ENCODE measurements around the gene CHMP5. TPM values are rescaled to one million over a fixed set of nuclear protein-coding genes. Genes with fewer than 3 reads are reported as not detected.

The CHMP5 gene
- total RNA-seq, 1 experiment from 2014 or later: 61.8 TPM

DNA sequence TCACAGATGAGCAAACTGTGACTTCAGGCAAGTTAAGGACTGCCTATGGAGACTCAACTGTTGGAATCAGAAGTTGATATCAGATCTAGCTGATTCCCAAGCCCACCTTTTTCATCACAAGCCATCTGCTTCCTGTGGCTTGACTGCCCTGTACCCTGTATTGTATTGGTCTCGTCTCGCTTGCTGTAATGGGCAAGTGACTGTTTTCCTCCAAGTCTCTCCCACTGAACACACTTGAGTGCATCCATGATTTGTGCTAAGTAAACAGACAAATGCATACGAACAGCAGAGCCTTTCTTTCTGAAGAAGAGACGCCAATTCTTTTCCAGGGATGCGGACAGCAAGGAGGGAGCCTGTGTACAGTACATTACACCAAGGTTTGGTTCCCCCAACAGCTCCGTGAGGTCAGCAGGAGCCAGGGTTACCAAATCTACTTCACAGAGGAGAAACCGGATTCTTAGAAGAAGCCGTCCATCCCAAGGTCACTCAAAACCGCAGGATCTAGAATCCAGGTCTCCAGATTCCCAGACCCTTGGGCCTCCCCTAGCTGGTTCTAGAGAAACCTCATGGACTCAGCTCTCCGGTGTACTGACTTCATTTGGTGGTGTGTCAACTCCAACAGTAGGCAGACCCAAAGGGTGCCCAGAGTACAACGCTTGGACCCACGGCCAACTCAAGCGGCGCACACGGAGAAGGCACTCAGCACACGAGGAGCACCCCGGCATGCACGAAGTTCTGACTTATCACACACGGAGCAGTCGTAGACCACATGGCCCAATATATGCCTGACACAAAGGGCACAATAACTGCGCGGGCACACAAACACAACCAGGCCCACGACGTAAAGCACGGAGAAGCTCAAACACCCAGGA lies 1.5 kb upstream of the CHMP5 start:
- ATAC-seq: no peak
- DNase-seq (ENCODE audit: low read depth, low spot score): no peak

DNA sequence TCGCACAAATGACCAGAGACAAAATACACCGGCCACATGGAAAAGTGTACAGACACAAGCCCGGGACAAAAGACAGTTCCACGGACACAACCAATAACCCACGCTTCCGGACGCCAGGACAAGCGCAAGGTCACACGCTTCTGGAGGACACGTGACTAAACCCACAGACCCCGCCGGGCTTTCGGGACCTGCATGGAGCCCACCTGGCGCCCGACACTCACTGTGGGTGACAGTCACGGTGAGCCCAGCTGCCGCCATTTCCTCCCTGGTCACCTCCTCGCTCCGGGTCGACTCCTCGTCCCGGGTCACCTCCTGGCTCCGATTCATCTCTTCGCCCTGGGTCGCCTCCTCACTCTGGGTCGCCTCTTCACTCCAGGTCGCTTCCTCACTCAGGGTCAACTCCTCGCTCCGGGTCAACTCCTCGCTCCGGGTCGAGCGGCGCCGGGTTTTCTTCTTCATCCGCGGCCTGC lies 811 bp upstream of the CHMP5 start:
- DNase-seq (ENCODE audit: low read depth, low spot score): no peak
- ChIA-PET CTCF (interaction anchor here (1.3 kb wide), 1 partner anchor 22 kb away, joined by 4 read pairs; no protein-coding TSS in a partner anchor), RAD21 (ENCODE audit: low non-redundant PET in 1 of 2, low total read pairs in 2 of 2, uncharacterized antibody in 2 of 2, unreplicated experiment in 2 of 2) (no interaction called here), POLR2A (interaction anchor here (0.9 to 1.0 kb wide), 2 partner anchors 30 to 239 kb away, joined by 3 read pairs; partner anchors contain the start of gene DNAJA1)
- H3K27ac ChIP-seq (ENCODE audit: low read depth, low read length): peak overlapping the region; percentile 87
- H3K4me2 ChIP-seq (ENCODE audit: low read length): peak overlapping the region; percentile 80
- H4K20me1 ChIP-seq (ENCODE audit: insufficient read depth): no peaks in the 10 kb centered on the region
- peak; percentile 23 for ATAC-seq
- H2AFZ ChIP-seq (ENCODE audit: low read depth, low read length, poor library complexity, severe bottlenecking): no peak overlapping the region
- peak overlapping the region; percentile 98 to 99 for H3K4me3 ChIP-seq (replicated peaks in 1 of 2; ENCODE audit: low read depth in 1 of 2, low read length in 2 of 2)
- H3K4me1 ChIP-seq (ENCODE audit: control insufficient read depth in 1 of 2, insufficient read depth in 2 of 2, low read length in 2 of 2): peaks cover 3 to 16% of the 10 kb centered on the region in 2 experiments; a peak in 3 of 4 replicates
- BruUV-seq (replicated peaks): no TSS peak
- H3K9ac ChIP-seq (ENCODE audit: low read length): peak overlapping the region; percentile 93
- peaks cover 39 to 42% of the 10 kb centered on the region in 2 experiments for H3K36me3 ChIP-seq (ENCODE audit: control insufficient read depth in 1 of 2, insufficient read depth in 2 of 2, low read length in 2 of 2)
- H3K27me3 ChIP-seq (ENCODE audit: insufficient read depth, low read length): no peaks in the 10 kb centered on the region
- no peak for TF ChIP-seq ELF1 (IDR thresholded peaks at IDR 0.05; ENCODE audit: borderline replicate concordance, low read depth)
- no peak for TF ChIP-seq SIN3A (IDR thresholded peaks at IDR 0.05; ENCODE audit: low read depth)
- TF ChIP-seq CEBPB (IDR thresholded peaks at IDR 0.05; ENCODE audit: low read depth): no peak
- TF ChIP-seq TCF7L2 (IDR thresholded peaks at IDR 0.05; ENCODE audit: borderline replicate concordance, extremely low read depth, insufficient read depth, insufficient read length): no peak
- H3K79me2 ChIP-seq (ENCODE audit: insufficient read depth, low read length): peaks cover 66% of the 10 kb centered on the region
- intact Hi-C loops (cut with micrococcal nuclease): loop anchor here (1.0 to 2.0 kb wide), 3 partner anchors 26 to 35 kb away; partner anchors contain the start of gene NFX1
- no peaks in the 10 kb centered on the region for H3K9me2 ChIP-seq (ENCODE audit: insufficient read depth)
- no peaks in the 10 kb centered on the region for H3K9me3 ChIP-seq (ENCODE audit: control insufficient read depth in 1 of 2, insufficient read depth in 1 of 2, low read depth in 1 of 2, low read length in 2 of 2)

More for the DNA sequence above, 1.5 kb upstream of the CHMP5 start:
- CTCF ChIA-PET: interaction anchor here (1.3 kb wide), 1 partner anchor 23 kb away, joined by 4 read pairs; no protein-coding TSS in a partner anchor
- H3K9ac ChIP-seq (ENCODE audit: low read length): peak overlapping the region; percentile 93
- peaks cover 67% of the 10 kb centered on the region for H3K79me2 ChIP-seq (ENCODE audit: insufficient read depth, low read length)
- H3K27ac ChIP-seq (ENCODE audit: low read depth, low read length): peak overlapping the region; percentile 87
- no peaks in the 10 kb centered on the region for H3K9me3 ChIP-seq (ENCODE audit: control insufficient read depth in 1 of 2, insufficient read depth in 1 of 2, low read depth in 1 of 2, low read length in 2 of 2)
- TF ChIP-seq, protein P1, sequence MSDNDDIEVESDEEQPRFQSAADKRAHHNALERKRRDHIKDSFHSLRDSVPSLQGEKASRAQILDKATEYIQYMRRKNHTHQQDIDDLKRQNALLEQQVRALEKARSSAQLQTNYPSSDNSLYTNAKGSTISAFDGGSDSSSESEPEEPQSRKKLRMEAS (IDR thresholded peaks at IDR 0.05): peak; percentile 68
- TF ChIP-seq ZFX (IDR thresholded peaks at IDR 0.05): no peak
- RAD21 ChIA-PET (ENCODE audit: low non-redundant PET in 1 of 2, low total read pairs in 2 of 2, uncharacterized antibody in 2 of 2, unreplicated experiment in 2 of 2): no interaction called here
- H3K36me3 ChIP-seq (ENCODE audit: control insufficient read depth in 1 of 2, insufficient read depth in 2 of 2, low read length in 2 of 2): peaks cover 37 to 46% of the 10 kb centered on the region in 2 experiments
- H3K4me1 ChIP-seq (ENCODE audit: control insufficient read depth in 1 of 2, insufficient read depth in 2 of 2, low read length in 2 of 2): peaks cover 3 to 16% of the 10 kb centered on the region in 2 experiments; a peak in 3 of 4 replicates
- POLR2A ChIA-PET: interaction anchor here (1.3 kb wide), 1 partner anchor 9 kb away, joined by 5 read pairs; no protein-coding TSS in a partner anchor
- no peaks in the 10 kb centered on the region for H4K20me1 ChIP-seq (ENCODE audit: insufficient read depth)
- H3K4me2 ChIP-seq (ENCODE audit: low read length): peak overlapping the region; percentile 80
- no peak overlapping the region for H2AFZ ChIP-seq (ENCODE audit: low read depth, low read length, poor library complexity, severe bottlenecking)
- no peaks in the 10 kb centered on the region for H3K27me3 ChIP-seq (ENCODE audit: insufficient read depth, low read length)
- intact Hi-C loops (cut with micrococcal nuclease): loop anchor here (1.0 to 2.0 kb wide), 3 partner anchors 27 to 35 kb away; partner anchors contain the start of gene NFX1
- TSS peak; percentile 33 for BruUV-seq (replicated peaks)
- no peaks in the 10 kb centered on the region for H3K9me2 ChIP-seq (ENCODE audit: insufficient read depth)
- peak overlapping the region; percentile 98 to 99 for H3K4me3 ChIP-seq (replicated peaks in 1 of 2; ENCODE audit: low read depth in 1 of 2, low read length in 2 of 2)

Data from HCT116 (cell line).